Left lung (tissue), 10 donors: ENCODE data around the gene TMEM255A. TPM values are rescaled to one million over a fixed set of nuclear protein-coding genes. Genes with fewer than 3 reads are reported as not detected.

Experiments used
- ATAC-seq: fragments of 200-7000 bp; cut with Tn5 transposase; one replicate; pipeline ENCODE4 v1.9.1; 2020; ENCODE audit warnings: moderate library complexity
- DNase-seq, 4 donors: peaks; one replicate each; pipeline ENCODE4 v3.0.0-alpha.2; 2013 to 2020
- H3K27ac ChIP-seq, 2 donors: fragments of 200-600 bp; sonication (generic) in 1 of 2; one replicate each; pipeline versions ENCODE4 v1.5.0 to v1.8.0; 2020 to 2021
- H3K27me3 ChIP-seq, 2 donors: fragments of 200-600 bp; sonication (generic) in 1 of 2; one replicate each; pipeline versions ENCODE4 v1.5.0 to v1.8.0; 2020 to 2021
- H3K36me3 ChIP-seq, 2 donors: fragments of 200-600 bp; sonication (generic) in 1 of 2; one replicate each; pipeline versions ENCODE4 v1.5.0 to v1.8.0; 2020 to 2021
- H3K4me1 ChIP-seq, 2 donors: fragments of 200-600 bp; one replicate each; pipeline ENCODE4 v1.8.0; 2021
- H3K4me3 ChIP-seq, 2 donors: fragments of 200-600 bp; sonication (generic) in 1 of 2; one replicate each; pipeline versions ENCODE4 v1.5.0 to v1.8.0; 2020 to 2021; ENCODE audit warnings: mild to moderate bottlenecking in 1 of 2
- H3K9me3 ChIP-seq, 2 donors: fragments of 200-600 bp; sonication (generic) in 1 of 2; one replicate each; pipeline versions ENCODE4 v1.5.0 to v1.8.0; 2020 to 2021
- intact Hi-C, 2 donors: fragments of 100-400 bp; cut with DNase I; formaldehyde crosslinking; loops; one replicate each; pipeline versions ENCODE4 v1.11.2 to v1.14.2; 2022
- polyA plus RNA-seq, 6 donors: library from polyadenylated mRNA; unstranded; fragments of 120-200 nt; gene quantifications; one replicate each; pipeline ENCODE4 v1.2.1, GENCODE V29; 2013; ENCODE audit not compliant: insufficient read length in 6 of 6
- total RNA-seq, 2 donors: library from RNA; stranded (reverse); fragmentation: NEBNext Ultra II Directional; extraction: Animal tissue kit (Norgen Biotek cat#: 25700); gene quantifications; one replicate each; pipeline ENCODE4 v1.2.1, GENCODE V29; 2021
- TF ChIP-seq, protein P1 (sequence below), 2 donors: fragments of 200-600 bp; sonication (generic) in 1 of 2; IDR thresholded peaks; one replicate each; pipeline versions ENCODE4 v1.5.0 to v1.8.0; 2021; ENCODE audit warnings: antibody characterized with exemption in 2 of 2
- donor health status: DM: no; HTN: yes; CAD: no.
- donor health status: DM: no; HTN: no; CAD: no.

Gene TMEM255A
- total and polyA plus RNA-seq, 8 donors: 0.58 to 1.9 (median 1.4) TPM

DNA sequence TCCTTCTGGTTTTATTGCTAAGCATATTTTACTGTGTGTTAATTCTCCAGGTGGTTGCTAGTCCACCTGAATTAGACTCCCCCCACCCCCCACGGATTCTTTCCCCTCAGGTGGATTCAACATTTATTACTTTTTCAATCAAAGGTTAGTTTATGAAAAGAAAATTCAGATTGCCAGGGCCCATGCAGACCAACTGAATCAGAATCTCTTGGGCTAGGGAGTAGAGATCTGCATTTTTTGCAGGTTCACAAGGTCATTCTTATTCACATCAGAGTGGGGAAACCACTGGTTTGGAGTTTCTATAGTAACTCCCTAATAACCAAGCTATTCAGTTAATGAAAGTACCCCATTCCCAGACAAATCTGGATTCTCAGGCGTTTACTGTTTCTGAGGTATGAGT lies 9.8 kb downstream of the TMEM255A start:
- H3K9me3 ChIP-seq: no peaks in the 10 kb centered on the region
- ATAC-seq (no peak), DNase-seq (no peak)
- H3K4me1 ChIP-seq: no peaks in the 10 kb centered on the region
- TF ChIP-seq, protein P1, sequence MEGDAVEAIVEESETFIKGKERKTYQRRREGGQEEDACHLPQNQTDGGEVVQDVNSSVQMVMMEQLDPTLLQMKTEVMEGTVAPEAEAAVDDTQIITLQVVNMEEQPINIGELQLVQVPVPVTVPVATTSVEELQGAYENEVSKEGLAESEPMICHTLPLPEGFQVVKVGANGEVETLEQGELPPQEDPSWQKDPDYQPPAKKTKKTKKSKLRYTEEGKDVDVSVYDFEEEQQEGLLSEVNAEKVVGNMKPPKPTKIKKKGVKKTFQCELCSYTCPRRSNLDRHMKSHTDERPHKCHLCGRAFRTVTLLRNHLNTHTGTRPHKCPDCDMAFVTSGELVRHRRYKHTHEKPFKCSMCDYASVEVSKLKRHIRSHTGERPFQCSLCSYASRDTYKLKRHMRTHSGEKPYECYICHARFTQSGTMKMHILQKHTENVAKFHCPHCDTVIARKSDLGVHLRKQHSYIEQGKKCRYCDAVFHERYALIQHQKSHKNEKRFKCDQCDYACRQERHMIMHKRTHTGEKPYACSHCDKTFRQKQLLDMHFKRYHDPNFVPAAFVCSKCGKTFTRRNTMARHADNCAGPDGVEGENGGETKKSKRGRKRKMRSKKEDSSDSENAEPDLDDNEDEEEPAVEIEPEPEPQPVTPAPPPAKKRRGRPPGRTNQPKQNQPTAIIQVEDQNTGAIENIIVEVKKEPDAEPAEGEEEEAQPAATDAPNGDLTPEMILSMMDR (IDR thresholded peaks at IDR 0.05): no peak
- no peak overlapping the region for H3K27ac ChIP-seq
- H3K4me3 ChIP-seq: no peak overlapping the region
- peaks cover 0 to 5% of the 10 kb centered on the region in 2 donors for H3K27me3 ChIP-seq
- H3K36me3 ChIP-seq: no peaks in the 10 kb centered on the region
- intact Hi-C loops: no loop called here

- peaks cover 0 to 11% of the 10 kb centered on the region in 2 donors for H3K27me3 ChIP-seq
- H3K27ac ChIP-seq: no peak overlapping the region
- DNase-seq (no peak), ATAC-seq (peak; percentile 68)
- H3K9me3 ChIP-seq: no peaks in the 10 kb centered on the region
- no peaks in the 10 kb centered on the region for H3K36me3 ChIP-seq
- no peak overlapping the region for H3K4me3 ChIP-seq
- intact Hi-C loops: no loop called here
- TF ChIP-seq, protein P1 (IDR thresholded peaks at IDR 0.05): no peak
- no peaks in the 10 kb centered on the region for H3K4me1 ChIP-seq
These were observed 11.3 kb downstream of the TMEM255A start for GRCh38 chrX:120299928-120300327.

GRCh38 chrX:120297923-120298322 lies 13.3 kb downstream of the TMEM255A start:
- Histone ChIP-seq H3K27ac (no peak overlapping the region), H3K9me3 (no peaks in the 10 kb centered on the region), H3K36me3 (no peaks in the 10 kb centered on the region), H3K27me3 (peaks cover 0 to 6% of the 10 kb centered on the region in 2 donors), H3K4me1 (no peaks in the 10 kb centered on the region), H3K4me3 (no peak overlapping the region)
- DNase-seq (no peak), ATAC-seq (no peak)
- TF ChIP-seq, protein P1 (IDR thresholded peaks at IDR 0.05): no peak
- intact Hi-C loops: no loop called here

GRCh38 chrX:120294651-120295050 lies 16.6 kb downstream of the TMEM255A start:
- H3K4me1 ChIP-seq: no peaks in the 10 kb centered on the region
- peaks cover 0 to 5% of the 10 kb centered on the region in 2 donors for H3K27me3 ChIP-seq
- no peaks in the 10 kb centered on the region for H3K36me3 ChIP-seq
- no peaks in the 10 kb centered on the region for H3K9me3 ChIP-seq
- DNase-seq (no peak), ATAC-seq (no peak)
- TF ChIP-seq, protein P1 (IDR thresholded peaks at IDR 0.05): no peak
- H3K4me3 ChIP-seq: no peak overlapping the region
- intact Hi-C loops: no loop called here
- no peak overlapping the region for H3K27ac ChIP-seq

DNA sequence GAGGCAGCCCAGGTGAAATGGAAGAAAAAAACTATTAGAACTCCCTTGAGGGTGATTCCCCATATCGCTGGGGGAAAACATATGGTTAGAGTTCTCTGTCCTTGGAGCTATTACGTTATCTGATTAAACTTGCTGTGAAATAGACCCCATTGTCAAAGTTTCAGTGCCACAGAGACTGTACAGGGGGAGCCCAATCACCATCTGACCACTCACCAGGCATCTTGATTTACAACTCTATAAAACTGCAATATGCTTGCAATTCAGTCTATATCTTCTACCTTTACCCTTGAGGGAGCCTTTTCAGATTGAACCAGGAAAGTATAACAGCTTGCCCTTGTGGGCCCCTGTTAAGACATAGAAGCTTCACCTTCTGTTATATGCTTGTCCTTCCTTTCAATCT lies 18.2 kb downstream of the TMEM255A start:
- DNase-seq (no peak), ATAC-seq (no peak)
- Histone ChIP-seq H3K9me3 (no peaks in the 10 kb centered on the region), H3K36me3 (no peaks in the 10 kb centered on the region), H3K27me3 (peaks cover 0 to 5% of the 10 kb centered on the region in 2 donors), H3K4me3 (no peak overlapping the region), H3K27ac (no peak overlapping the region), H3K4me1 (no peaks in the 10 kb centered on the region)
- TF ChIP-seq, protein P1 (IDR thresholded peaks at IDR 0.05): no peak
- intact Hi-C loops: no loop called here
